HG03045 (cell line): Measurements from ENCODE around the gene ALDH6A1.

ENCODE experiments used
- ATAC-seq: cut with Tn5 transposase; IDR thresholded peaks from one replicate; pipeline ENCODE4 v1.9.1; 2021; ENCODE audit warnings: mild to moderate bottlenecking, moderate library complexity; ENCODE audit not compliant: unreplicated experiment

The ALDH6A1 gene

GRCh38 chr14:74049876-74050495, 34.3 kb downstream of the ALDH6A1 start:
- no peak for ATAC-seq

GRCh38 chr14:74048281-74048680, 36.0 kb downstream of the ALDH6A1 start:
- ATAC-seq, result no peak

GRCh38 chr14:74045522-74045921, 38.7 kb downstream of the ALDH6A1 start:
- ATAC-seq, result no peak

GRCh38 chr14:74042296-74042695, 42.0 kb downstream of the ALDH6A1 start:
- ATAC-seq, result no peak

- ATAC-seq, result no peak
Measured at GRCh38 chr14:74038020-74038859, 46.0 kb downstream of the ALDH6A1 start.

- no peak for ATAC-seq
Measured at GRCh38 chr14:74035556-74035955, 48.7 kb downstream of the ALDH6A1 start.

- no peak for ATAC-seq
Measured at GRCh38 chr14:74034572-74034971, 49.7 kb downstream of the ALDH6A1 start.

GRCh38 chr14:74029136-74029535, 55.1 kb downstream of the ALDH6A1 start:
- ATAC-seq, result no peak

GRCh38 chr14:74022346-74022745, 61.9 kb downstream of the ALDH6A1 start:
- no peak for ATAC-seq

GRCh38 chr14:74019408-74020137, 64.7 kb downstream of the ALDH6A1 start:
- ATAC-seq, result peak; percentile 23

- ATAC-seq, result peak; percentile 89
Measured at GRCh38 chr14:74018586-74019407, 65.5 kb downstream of the ALDH6A1 start, which contains the start of the genes BBOF1 and ENTPD5. TSS of gene BBOF1 (plus strand) at chr14:74019349. CDS start at chr14:74019479, 130 bp downstream. TSS of gene ENTPD5 (minus strand) at chr14:74019288. CDS start at chr14:73988102, 31,186 bp downstream.

GRCh38 chr14:74018174-74018585, 66.1 kb downstream of the ALDH6A1 start:
- no peak for ATAC-seq

GRCh38 chr14:74015963-74016362, 68.3 kb downstream of the ALDH6A1 start:
- no peak for ATAC-seq

GRCh38 chr14:74015176-74015575, 69.1 kb downstream of the ALDH6A1 start:
- no peak for ATAC-seq

- ATAC-seq, result no peak
Measured at GRCh38 chr14:74014299-74014698, 70.0 kb downstream of the ALDH6A1 start.

- no peak for ATAC-seq
Measured at GRCh38 chr14:74008843-74009499, 75.3 kb downstream of the ALDH6A1 start.
